AG09319 (cell line): ENCODE results near the gene PLD4.
"Not testable (repeated sequence)": the region's sequence is repeated elsewhere in the genome, so short reads cannot be mapped to it uniquely, and the experiment has no call there.

Experiments
- DNase-seq: peaks from one replicate; pipeline ENCODE4 v3.0.0-alpha.2; 2010; ENCODE audit warnings: low read depth; ENCODE audit errors: extremely low read depth
- TF ChIP-seq, protein P1 (sequence below): IDR thresholded peaks from 2 replicates; pipeline ENCODE4 v1.5.1; 2011; ENCODE audit warnings: low read depth, mild to moderate bottlenecking, inconsistent platforms, low read length, moderate library complexity

The PLD4 gene

DNA sequence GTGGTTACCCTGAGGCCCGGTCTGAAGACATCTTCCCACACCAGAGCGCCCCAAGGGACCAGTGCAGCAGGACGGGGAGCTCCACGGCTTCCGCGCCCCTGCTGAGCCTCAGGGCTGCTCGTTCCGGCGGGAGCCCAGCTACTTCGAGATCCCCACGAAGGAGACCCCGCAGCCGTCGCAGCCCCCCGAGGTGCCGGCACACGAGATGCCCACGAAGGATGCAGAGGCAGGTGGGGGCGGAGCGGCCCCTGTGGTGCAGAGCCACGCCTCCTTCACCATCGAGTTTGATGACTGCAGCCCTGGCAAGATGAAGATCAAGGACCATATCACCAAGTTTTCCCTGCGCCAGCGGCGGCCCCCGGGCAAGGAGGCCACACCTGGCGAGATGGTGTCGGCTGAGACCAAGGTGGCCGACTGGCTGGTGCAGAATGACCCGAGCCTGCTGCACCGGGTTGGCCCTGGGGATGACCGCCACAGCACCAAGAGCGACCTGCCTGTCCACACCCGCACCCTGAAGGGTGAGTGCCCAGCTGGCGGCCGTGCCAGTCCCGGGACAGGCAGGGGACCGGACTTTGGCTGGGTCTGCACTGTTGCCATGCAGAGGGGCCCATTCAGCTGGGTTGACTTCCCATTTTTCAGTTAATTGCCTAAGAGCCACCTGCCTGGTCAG, 41.6 kb upstream of the PLD4 start:
- DNase-seq: no peak

DNA sequence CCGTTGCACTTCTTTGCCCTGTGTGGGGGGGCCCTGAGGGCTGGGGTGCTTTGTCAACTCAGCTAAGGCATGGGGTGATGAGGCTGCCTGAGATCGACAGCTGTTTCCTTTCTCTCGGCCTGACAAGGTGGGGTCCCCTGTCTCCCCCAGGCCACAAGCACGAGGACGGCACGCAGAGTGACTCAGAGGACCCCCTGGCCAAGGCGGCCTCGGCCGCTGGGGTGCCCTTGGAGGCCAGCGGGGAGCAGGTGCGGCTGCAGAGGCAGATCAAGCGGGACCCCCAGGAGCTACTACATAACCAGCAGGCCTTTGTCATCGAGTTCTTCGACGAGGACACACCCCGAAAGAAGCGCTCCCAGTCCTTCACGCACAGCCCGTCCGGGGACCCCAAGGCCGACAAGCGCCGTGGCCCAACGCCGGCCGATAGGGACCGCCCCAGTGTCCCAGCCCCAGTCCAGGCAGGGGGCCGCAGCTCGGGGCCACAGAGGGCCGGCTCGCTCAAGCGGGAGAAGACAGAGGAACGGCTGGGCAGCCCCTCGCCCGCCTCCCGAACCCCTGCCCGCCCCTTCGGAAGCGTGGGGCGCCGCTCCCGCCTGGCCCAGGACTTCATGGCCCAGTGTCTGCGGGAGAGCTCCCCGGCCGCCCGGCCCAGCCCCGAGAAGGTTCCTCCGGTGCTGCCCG, 40.9 kb upstream of the PLD4 start:
- no peak for DNase-seq
- TF ChIP-seq, protein P1, sequence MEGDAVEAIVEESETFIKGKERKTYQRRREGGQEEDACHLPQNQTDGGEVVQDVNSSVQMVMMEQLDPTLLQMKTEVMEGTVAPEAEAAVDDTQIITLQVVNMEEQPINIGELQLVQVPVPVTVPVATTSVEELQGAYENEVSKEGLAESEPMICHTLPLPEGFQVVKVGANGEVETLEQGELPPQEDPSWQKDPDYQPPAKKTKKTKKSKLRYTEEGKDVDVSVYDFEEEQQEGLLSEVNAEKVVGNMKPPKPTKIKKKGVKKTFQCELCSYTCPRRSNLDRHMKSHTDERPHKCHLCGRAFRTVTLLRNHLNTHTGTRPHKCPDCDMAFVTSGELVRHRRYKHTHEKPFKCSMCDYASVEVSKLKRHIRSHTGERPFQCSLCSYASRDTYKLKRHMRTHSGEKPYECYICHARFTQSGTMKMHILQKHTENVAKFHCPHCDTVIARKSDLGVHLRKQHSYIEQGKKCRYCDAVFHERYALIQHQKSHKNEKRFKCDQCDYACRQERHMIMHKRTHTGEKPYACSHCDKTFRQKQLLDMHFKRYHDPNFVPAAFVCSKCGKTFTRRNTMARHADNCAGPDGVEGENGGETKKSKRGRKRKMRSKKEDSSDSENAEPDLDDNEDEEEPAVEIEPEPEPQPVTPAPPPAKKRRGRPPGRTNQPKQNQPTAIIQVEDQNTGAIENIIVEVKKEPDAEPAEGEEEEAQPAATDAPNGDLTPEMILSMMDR: no peak

More for the DNA sequence above, 41.6 kb upstream of the PLD4 start:
- TF ChIP-seq, protein P1: no peak

DNA sequence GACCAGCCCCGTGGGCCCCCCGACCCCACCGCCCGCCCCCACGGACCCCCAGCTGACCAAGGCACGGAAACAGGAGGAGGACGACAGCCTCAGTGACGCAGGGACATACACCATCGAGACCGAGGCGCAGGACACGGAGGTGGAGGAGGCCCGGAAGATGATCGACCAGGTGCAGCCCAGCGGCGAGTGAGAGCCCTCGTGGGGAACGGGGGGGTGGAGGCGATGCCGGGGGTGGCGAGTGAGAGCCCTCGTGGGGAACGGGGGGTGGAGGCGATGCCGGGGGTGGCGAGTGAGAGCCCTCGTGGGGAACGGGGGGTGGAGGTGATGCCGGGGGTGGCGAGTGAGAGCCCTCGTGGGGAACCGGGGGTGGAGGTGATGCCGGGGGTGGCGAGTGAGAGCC, 40.3 kb upstream of the PLD4 start:
- not testable (repeated sequence) for DNase-seq

DNA sequence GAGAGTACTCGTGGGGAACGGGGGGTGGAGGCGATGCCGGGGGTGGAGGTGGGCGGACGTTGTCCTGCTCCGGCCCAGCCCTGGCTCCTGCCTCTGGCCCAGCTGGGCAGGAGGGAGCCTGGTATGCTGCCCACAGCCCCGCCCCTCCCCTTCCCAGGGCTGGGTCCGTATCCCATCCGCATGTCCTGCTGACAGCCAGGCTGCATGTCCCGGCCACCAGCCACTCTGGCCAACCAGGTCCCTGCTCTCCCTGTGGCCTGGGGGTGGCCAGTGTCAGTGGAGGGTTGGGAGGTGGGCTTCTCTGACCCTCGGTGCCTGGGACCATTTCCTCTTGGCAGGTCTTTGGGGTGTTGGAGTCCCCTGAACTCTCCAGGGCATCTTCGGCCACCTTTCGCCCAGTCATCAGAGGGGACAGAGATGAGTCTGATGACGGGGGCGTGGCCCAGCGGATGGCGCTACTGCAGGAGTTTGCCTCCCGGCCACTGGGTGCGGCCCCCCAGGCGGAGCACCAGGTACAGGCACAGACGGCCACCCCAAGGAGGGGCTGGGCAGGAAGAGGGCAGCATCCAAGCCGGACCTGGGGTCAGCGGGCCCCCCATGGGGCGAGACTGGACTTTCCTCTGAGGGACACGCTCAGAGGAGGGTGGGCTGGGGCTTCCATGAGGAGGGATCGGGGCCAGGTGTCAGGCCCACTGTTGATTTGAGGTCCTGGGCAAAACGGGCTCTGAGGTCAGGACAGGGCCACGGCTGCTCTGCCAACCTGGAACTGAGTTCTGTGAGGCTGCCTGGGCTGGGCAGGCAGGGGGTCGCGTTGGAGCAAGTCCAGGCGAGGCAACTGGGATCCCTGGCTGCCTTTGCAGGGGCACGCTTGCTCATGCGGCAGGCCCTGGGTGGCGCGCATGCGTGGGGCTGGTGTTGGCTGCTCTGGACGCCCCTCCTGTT, 39.4 kb upstream of the PLD4 start:
- no peak for DNase-seq
- TF ChIP-seq, protein P1: no peak

DNA sequence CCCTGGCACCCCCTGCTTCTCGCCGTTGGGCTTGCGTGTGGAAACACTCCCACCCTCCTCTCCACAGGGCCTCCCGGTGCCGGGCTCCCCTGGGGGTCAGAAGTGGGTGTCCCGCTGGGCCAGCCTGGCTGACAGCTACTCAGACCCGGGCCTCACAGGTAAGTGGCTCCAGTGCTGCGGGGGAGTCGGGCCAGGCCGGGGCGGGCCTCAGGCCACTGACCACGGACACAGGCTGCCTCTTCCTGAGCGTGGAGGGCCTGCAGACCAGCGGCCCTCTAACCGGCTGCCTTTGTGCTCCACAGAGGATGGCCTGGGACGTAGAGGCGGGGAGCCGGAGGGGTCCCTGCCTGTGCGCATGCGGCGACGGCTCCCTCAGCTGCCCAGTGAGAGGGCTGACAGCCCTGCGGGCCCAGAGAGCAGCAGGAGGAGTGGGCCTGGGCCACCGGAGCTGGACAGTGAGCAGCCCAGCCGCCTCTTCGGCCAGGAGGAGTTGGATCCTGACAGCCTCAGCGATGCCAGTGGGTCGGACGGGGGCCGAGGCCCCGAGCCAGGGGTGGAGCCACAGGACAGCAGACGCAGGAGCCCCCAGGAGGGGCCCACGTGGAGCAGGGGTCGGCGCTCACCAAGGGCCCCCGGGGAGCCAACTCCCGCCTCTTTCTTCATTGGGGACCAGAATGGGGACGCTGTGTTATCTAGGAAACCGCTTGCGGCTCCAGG, 38.5 kb upstream of the PLD4 start:
- TF ChIP-seq, protein P1: no peak
- DNase-seq: no peak

DNA sequence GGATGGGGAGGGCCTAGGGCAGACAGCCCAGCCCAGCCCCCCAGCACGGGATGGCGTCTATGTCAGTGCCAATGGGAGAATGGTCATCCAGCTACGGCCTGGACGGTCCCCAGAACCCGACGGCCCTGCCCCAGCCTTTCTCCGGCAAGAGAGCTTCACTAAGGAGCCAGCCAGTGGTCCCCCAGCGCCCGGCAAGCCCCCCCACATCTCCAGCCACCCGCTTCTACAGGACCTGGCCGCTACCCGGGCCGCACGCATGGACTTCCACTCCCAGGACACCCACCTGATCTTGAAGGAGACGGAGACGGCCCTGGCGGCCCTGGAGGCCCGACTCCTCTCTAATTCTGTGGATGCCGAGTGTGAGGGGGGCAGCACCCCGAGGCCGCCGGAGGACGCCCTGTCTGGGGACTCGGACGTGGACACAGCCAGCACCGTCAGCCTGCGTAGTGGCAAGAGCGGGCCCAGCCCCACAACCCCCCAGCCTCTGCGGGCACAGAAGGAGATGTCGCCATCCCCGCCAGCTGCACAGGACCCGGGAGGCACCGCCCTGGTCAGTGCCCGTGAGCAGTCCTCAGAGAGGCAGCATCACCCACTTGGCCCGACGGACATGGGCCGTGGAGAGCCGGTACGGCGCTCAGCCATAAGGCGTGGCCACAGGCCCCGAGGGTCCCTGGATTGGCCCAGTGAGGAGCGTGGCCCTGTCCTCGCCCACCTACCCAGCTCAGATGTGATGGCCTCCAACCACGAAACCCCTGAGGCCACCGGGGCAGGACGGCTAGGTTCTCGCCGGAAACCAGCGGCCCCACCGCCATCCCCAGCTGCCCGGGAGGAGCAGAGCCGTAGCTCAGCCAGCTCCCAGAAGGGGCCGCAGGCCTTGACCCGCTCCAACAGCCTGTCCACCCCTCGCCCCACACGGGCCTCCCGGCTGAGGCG, 37.7 kb upstream of the PLD4 start:
- DNase-seq: no peak
- TF ChIP-seq, protein P1: no peak
